BE2C (cell line): ENCODE data around the gene FMNL3.

Experiments used
- DNase-seq: peaks from one replicate; pipeline ENCODE4 v3.0.0-alpha.2; 2020
- H3K27me3 ChIP-seq: fragments of 250-450 bp; sonication (Bioruptor Pico); 2 replicates; pipeline ENCODE4 v1.5.1; 2020; ENCODE audit warnings: mild to moderate bottlenecking
- H3K36me3 ChIP-seq: fragments of 250-450 bp; sonication (Bioruptor Pico); 2 replicates; pipeline ENCODE4 v1.5.1; 2020; ENCODE audit warnings: mild to moderate bottlenecking
- H3K4me1 ChIP-seq: fragments of 250-450 bp; sonication (Bioruptor Pico); 2 replicates; pipeline ENCODE4 v1.5.1; 2020
- H3K4me3 ChIP-seq: 2 replicates; pipeline ENCODE4 v1.5.1; 2011; ENCODE audit warnings: low read depth, low read length
- H3K9me3 ChIP-seq: fragments of 250-450 bp; sonication (Bioruptor Pico); 2 replicates; pipeline ENCODE4 v1.5.1; 2020
- CTCF ChIP-seq: IDR thresholded peaks from 2 replicates; pipeline ENCODE4 v1.5.1; 2012; ENCODE audit warnings: mild to moderate bottlenecking, low read depth, low read length

FMNL3 gene

GRCh38 chr12:49641748-49642369 lies 65.3 kb downstream of the FMNL3 start:
- no peak overlapping the region for H3K4me3 ChIP-seq
- no peak for TF ChIP-seq CTCF
- H3K4me1 ChIP-seq = peaks cover 8% of the 10 kb centered on the region
- no peaks in the 10 kb centered on the region for H3K9me3 ChIP-seq
- no peak for DNase-seq
- no peaks in the 10 kb centered on the region for H3K27me3 ChIP-seq
- H3K36me3 ChIP-seq = no peaks in the 10 kb centered on the region

GRCh38 chr12:49636979-49637755 lies 70.0 kb downstream of the FMNL3 start:
- peak overlapping the region; percentile 12 for H3K4me3 ChIP-seq
- H3K36me3 ChIP-seq = no peaks in the 10 kb centered on the region
- peak; percentile 88 for TF ChIP-seq CTCF
- peak; percentile 79 for DNase-seq
- no peaks in the 10 kb centered on the region for H3K9me3 ChIP-seq
- H3K4me1 ChIP-seq = peaks cover 8% of the 10 kb centered on the region
- H3K27me3 ChIP-seq = no peaks in the 10 kb centered on the region

GRCh38 chr12:49636574-49636973 lies 70.6 kb downstream of the FMNL3 start:
- Histone ChIP-seq H3K4me1 (peaks cover 8% of the 10 kb centered on the region), H3K27me3 (no peaks in the 10 kb centered on the region), H3K36me3 (no peaks in the 10 kb centered on the region), H3K9me3 (no peaks in the 10 kb centered on the region), H3K4me3 (no peak overlapping the region)
- TF ChIP-seq CTCF = no peak
- no peak for DNase-seq

- no peaks in the 10 kb centered on the region for H3K9me3 ChIP-seq
- H3K4me3 ChIP-seq = no peak overlapping the region
- TF ChIP-seq CTCF = no peak
- H3K4me1 ChIP-seq = peaks cover 8% of the 10 kb centered on the region
- H3K36me3 ChIP-seq = no peaks in the 10 kb centered on the region
- H3K27me3 ChIP-seq = no peaks in the 10 kb centered on the region
- DNase-seq = no peak
These were observed 71.5 kb downstream of the FMNL3 start for GRCh38 chr12:49635656-49636055.

- no peak overlapping the region for H3K4me3 ChIP-seq
- DNase-seq = no peak
- no peaks in the 10 kb centered on the region for H3K27me3 ChIP-seq
- no peaks in the 10 kb centered on the region for H3K36me3 ChIP-seq
- H3K9me3 ChIP-seq = no peaks in the 10 kb centered on the region
- H3K4me1 ChIP-seq = peaks cover 8% of the 10 kb centered on the region
- no peak for TF ChIP-seq CTCF
These were observed 72.2 kb downstream of the FMNL3 start for GRCh38 chr12:49635036-49635435.

- Histone ChIP-seq H3K4me3 (no peak overlapping the region), H3K36me3 (no peaks in the 10 kb centered on the region), H3K9me3 (no peaks in the 10 kb centered on the region), H3K27me3 (no peaks in the 10 kb centered on the region; the same call in 1 of the 2 replicates), H3K4me1 (peaks cover 8% of the 10 kb centered on the region)
- DNase-seq = no peak
- TF ChIP-seq CTCF = no peak
These were observed 73.4 kb downstream of the FMNL3 start for GRCh38 chr12:49633703-49634345.
